Stomach (tissue), 4 donors: Measurements from ENCODE around the gene MRPL1.

ENCODE experiments used
- CTCF ChIP-seq, 7 experiments: fragments of 450-650 bp in 4 of 7; fragments of 200-600 bp in 3 of 7; sonication (generic) in 3 of 7; IDR thresholded peaks; one replicate each; pipeline ENCODE4 v1.5.1; 2016 to 2019; ENCODE audit warnings: antibody characterized with exemption in 7 of 7, control low read depth in 2 of 7, mild to moderate bottlenecking in 1 of 7
- POLR2AphosphoS5 ChIP-seq, 3 donors: sonication (generic); formaldehyde crosslinking; IDR thresholded peaks; one replicate each; pipeline ENCODE4 v1.6.1; 2016; ENCODE audit warnings: antibody characterized with exemption in 3 of 3

GRCh38 chr4:77959566-77960338, 97.1 kb downstream of the MRPL1 start:
- TF ChIP-seq CTCF (IDR thresholded peaks at IDR 0.05) (peak in 5 of 7 experiments; percentile 21 to 59 (median 40)), POLR2AphosphoS5 (IDR thresholded peaks at IDR 0.05) (no peak)
